ENCODE data around the gene WDTC1. TPM values are rescaled to one million over a fixed set of nuclear protein-coding genes. Genes with fewer than 3 reads are reported as not detected.

Gene WDTC1
- total and polyA plus RNA-seq, 2 donors (not counting 1 experiment from before 2014, with no cell fraction given), result 32.5 to 69.1 TPM

DNA sequence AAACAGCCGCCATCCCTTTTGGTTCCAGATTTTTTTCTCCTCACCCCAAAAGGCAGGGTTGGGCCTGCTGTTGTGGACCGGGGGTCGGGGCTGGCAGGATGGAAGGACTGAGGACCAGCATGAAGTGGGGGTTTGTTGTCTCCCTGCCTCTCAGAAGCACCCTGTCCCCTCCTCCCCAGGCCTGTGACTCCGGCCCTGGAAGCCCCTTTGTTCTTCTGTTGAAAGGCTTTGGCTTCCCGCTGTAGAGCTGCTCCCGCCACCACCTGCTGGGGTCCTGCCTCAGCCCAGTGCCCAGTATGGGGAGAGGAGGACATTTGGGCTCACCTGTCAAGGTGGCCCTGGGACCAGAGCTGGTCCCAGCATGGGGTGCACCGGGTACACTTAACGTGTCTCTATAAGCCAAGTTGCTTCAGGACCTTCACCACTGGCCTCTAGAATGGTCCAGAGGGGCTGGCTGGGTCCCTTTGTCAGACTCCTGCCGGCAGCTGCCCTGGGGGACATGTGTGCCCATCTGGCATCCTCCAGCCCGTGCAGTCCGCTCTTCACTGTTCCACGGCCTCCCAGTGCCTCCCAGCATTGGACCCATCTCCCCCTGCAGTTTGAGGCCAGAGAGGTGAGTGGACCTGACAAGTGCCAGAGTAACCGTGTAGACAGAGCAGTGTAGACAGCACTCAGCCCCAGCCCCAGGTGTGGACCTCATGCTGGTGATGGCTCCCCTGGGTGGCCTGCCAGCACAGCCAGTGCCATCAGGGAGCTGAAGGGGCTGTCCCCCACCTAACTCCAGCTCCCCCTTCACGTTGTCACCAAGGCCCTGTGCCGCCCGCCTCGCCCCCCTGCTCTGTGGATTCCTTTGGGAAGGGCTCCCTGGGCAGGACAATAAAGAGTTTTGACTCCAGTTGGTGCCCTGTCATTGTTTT is 101.3 kb downstream of the WDTC1 start:
- 96% methylated on average over 12 of the region's 17 CpGs for WGBS (ENCODE audit: insufficient coverage)
- Mint-ChIP-seq H3K27me3 (no peaks in the 10 kb centered on the region), H3K4me1 (peaks cover 38% of the 10 kb centered on the region), H3K4me3 (no peak overlapping the region), H3K9me3 (ENCODE audit: insufficient read depth) (no peaks in the 10 kb centered on the region), H3K27ac (no peak overlapping the region)
- Histone ChIP-seq H2AFZ (ENCODE audit: insufficient read depth, low read depth, low read length, poor library complexity, severe bottlenecking) (no peak overlapping the region), H3K4me2 (replicated peaks; ENCODE audit: low read depth, low read length, poor library complexity, severe bottlenecking) (no peak overlapping the region), H3K27me3 (replicated peaks in 1 of 4; ENCODE audit: control extremely low read depth in 1 of 4, control insufficient read depth in 3 of 4, insufficient read depth in 4 of 4, low read length in 3 of 4) (no peaks in the 10 kb centered on the region), H3K36me3 (replicated peaks in 1 of 2; ENCODE audit: control extremely low read depth in 1 of 2, control insufficient read depth in 1 of 2, extremely low read depth in 1 of 2, insufficient read depth in 2 of 2, low read length in 1 of 2) (peaks cover 0 to 62% of the 10 kb centered on the region in 2 experiments), H3K27ac (ENCODE audit: low read length in 2 of 2) (no peak overlapping the region), H3K9me3 (ENCODE audit: control extremely low read depth in 1 of 3, control insufficient read depth in 2 of 3, insufficient read depth in 1 of 3, low read length in 2 of 3) (peaks cover 0 to 11% (median 0%) of the 10 kb centered on the region in 3 donors), H3K79me2 (ENCODE audit: control insufficient read depth, insufficient read depth, low read length) (peaks cover 39% of the 10 kb centered on the region), H3K9ac (ENCODE audit: low read length) (no peak overlapping the region), H3K4me1 (ENCODE audit: control insufficient read depth in 2 of 2, insufficient read depth in 2 of 2, low read length in 2 of 2) (peaks cover 20 to 34% of the 10 kb centered on the region in 2 donors), H3K4me3 (ENCODE audit: control extremely low read depth in 1 of 5, extremely low read depth in 1 of 5, insufficient read depth in 1 of 5, low read depth in 2 of 5, low read length in 4 of 5) (no peak overlapping the region), H4K20me1 (ENCODE audit: control insufficient read depth, insufficient read depth, low read length, poor library complexity, severe bottlenecking) (peaks cover 26% of the 10 kb centered on the region)
- no peak for DNase-seq
- no peak for ATAC-seq (ENCODE audit: low read depth)
- POLR2A ChIA-PET, result no interaction called here
- TF ChIP-seq, protein P1, sequence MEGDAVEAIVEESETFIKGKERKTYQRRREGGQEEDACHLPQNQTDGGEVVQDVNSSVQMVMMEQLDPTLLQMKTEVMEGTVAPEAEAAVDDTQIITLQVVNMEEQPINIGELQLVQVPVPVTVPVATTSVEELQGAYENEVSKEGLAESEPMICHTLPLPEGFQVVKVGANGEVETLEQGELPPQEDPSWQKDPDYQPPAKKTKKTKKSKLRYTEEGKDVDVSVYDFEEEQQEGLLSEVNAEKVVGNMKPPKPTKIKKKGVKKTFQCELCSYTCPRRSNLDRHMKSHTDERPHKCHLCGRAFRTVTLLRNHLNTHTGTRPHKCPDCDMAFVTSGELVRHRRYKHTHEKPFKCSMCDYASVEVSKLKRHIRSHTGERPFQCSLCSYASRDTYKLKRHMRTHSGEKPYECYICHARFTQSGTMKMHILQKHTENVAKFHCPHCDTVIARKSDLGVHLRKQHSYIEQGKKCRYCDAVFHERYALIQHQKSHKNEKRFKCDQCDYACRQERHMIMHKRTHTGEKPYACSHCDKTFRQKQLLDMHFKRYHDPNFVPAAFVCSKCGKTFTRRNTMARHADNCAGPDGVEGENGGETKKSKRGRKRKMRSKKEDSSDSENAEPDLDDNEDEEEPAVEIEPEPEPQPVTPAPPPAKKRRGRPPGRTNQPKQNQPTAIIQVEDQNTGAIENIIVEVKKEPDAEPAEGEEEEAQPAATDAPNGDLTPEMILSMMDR (IDR thresholded peaks at IDR 0.05), result no peak
- no peak for TF ChIP-seq EZH2 (IDR thresholded peaks at IDR 0.05; ENCODE audit: borderline replicate concordance, insufficient read depth, low read depth, low read length, poor library complexity, severe bottlenecking)
- CTCF ChIA-PET, result interaction anchor here (1.4 to 12.7 kb wide), 5 partner anchors 22 to 271 kb away, joined by 3 to 132 read pairs (median 4); partner anchors contain the start of gene GPR3
- intact Hi-C loops (cut with micrococcal nuclease), result no loop called here

DNA sequence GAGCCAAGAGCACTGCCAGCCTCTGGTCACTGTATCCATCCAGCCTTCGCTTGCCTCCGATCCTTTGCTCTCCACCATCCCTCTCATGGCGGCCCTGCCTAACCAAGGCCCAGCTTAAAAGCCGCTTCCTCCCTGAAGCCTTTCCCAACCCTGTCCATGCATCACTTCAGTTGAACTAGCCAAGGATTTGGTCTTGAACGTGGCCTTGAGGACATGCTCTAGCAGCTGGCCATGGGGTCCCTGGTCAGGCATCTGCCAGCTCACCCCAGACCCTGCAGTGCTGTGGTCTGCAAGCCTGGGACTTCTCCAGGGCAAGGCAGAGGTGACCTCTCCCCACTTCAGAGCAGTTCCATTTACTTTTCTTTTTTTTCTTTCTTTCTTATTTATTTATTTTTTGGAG is 102.3 kb downstream of the WDTC1 start:
- Histone ChIP-seq H3K9me3 (ENCODE audit: control extremely low read depth in 1 of 3, control insufficient read depth in 2 of 3, insufficient read depth in 1 of 3, low read length in 2 of 3) (peaks cover 0 to 11% (median 0%) of the 10 kb centered on the region in 3 donors), H3K4me2 (replicated peaks; ENCODE audit: low read depth, low read length, poor library complexity, severe bottlenecking) (no peak overlapping the region), H3K9ac (ENCODE audit: low read length) (no peak overlapping the region), H4K20me1 (ENCODE audit: control insufficient read depth, insufficient read depth, low read length, poor library complexity, severe bottlenecking) (peaks cover 16% of the 10 kb centered on the region), H3K79me2 (ENCODE audit: control insufficient read depth, insufficient read depth, low read length) (peaks cover 29% of the 10 kb centered on the region), H3K27ac (ENCODE audit: low read length in 2 of 2) (no peak overlapping the region), H3K36me3 (replicated peaks in 1 of 2; ENCODE audit: control extremely low read depth in 1 of 2, control insufficient read depth in 1 of 2, extremely low read depth in 1 of 2, insufficient read depth in 2 of 2, low read length in 1 of 2) (peaks cover 0 to 54% of the 10 kb centered on the region in 2 experiments), H3K27me3 (replicated peaks in 1 of 4; ENCODE audit: control extremely low read depth in 1 of 4, control insufficient read depth in 3 of 4, insufficient read depth in 4 of 4, low read length in 3 of 4) (no peaks in the 10 kb centered on the region), H3K4me3 (ENCODE audit: control extremely low read depth in 1 of 5, extremely low read depth in 1 of 5, insufficient read depth in 1 of 5, low read depth in 2 of 5, low read length in 4 of 5) (no peak overlapping the region), H2AFZ (ENCODE audit: insufficient read depth, low read depth, low read length, poor library complexity, severe bottlenecking) (no peak overlapping the region), H3K4me1 (ENCODE audit: control insufficient read depth in 2 of 2, insufficient read depth in 2 of 2, low read length in 2 of 2) (peaks cover 28 to 44% of the 10 kb centered on the region in 2 donors)
- Mint-ChIP-seq H3K4me1 (peaks cover 42% of the 10 kb centered on the region), H3K27ac (no peak overlapping the region), H3K27me3 (no peaks in the 10 kb centered on the region), H3K4me3 (no peak overlapping the region), H3K9me3 (ENCODE audit: insufficient read depth) (no peaks in the 10 kb centered on the region)
- DNase-seq (no peak), ATAC-seq (ENCODE audit: low read depth) (no peak)
- TF ChIP-seq, protein P1 (IDR thresholded peaks at IDR 0.05), result no peak
- TF ChIP-seq EZH2 (IDR thresholded peaks at IDR 0.05; ENCODE audit: borderline replicate concordance, insufficient read depth, low read depth, low read length, poor library complexity, severe bottlenecking), result no peak
- CTCF ChIA-PET, result interaction anchor here (0.7 to 12.7 kb wide), 6 partner anchors 9 to 60 kb away, joined by 3 to 132 read pairs (median 4); partner anchors contain the start of gene GPR3
- intact Hi-C loops (cut with micrococcal nuclease), result no loop called here
- 94% methylated on average over 5 of the region's 5 CpGs for WGBS (ENCODE audit: insufficient coverage)
- POLR2A ChIA-PET, result interaction anchor here (1.0 kb wide), 1 partner anchor 9 kb away, joined by 3 read pairs; no protein-coding TSS in a partner anchor

Measured in B cell (primary cell).